ENCODE results near the gene ODC1.
A peak's percentile ranks its signal among the peaks of the same experiment; 100 is the strongest.

DNA sequence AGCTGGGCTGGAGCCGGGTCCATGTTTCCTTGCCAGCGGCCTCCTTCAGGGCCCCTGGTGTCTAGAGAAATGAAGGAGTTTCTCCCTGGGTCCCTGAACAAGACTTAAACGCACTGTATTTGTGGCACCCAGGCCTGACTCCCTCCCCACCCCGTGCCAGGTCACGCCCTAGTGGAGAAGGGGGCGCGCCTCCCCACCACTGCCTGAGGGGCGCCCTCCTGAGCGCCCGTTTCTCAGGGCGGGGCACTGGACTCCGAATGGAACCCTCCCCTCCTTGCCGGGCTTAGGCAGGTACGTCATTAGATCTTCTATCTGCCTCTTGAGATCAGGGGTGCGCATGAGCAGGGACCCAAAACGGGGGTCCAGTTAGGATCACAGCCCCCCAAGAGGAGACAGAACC is 16.3 kb downstream of the ODC1 start:
- TF ChIP-seq, protein P1, sequence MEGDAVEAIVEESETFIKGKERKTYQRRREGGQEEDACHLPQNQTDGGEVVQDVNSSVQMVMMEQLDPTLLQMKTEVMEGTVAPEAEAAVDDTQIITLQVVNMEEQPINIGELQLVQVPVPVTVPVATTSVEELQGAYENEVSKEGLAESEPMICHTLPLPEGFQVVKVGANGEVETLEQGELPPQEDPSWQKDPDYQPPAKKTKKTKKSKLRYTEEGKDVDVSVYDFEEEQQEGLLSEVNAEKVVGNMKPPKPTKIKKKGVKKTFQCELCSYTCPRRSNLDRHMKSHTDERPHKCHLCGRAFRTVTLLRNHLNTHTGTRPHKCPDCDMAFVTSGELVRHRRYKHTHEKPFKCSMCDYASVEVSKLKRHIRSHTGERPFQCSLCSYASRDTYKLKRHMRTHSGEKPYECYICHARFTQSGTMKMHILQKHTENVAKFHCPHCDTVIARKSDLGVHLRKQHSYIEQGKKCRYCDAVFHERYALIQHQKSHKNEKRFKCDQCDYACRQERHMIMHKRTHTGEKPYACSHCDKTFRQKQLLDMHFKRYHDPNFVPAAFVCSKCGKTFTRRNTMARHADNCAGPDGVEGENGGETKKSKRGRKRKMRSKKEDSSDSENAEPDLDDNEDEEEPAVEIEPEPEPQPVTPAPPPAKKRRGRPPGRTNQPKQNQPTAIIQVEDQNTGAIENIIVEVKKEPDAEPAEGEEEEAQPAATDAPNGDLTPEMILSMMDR (IDR thresholded peaks at IDR 0.05 in 2 of 3, conservative IDR thresholded peaks at IDR 0.05 in 1 of 3; ENCODE audit: borderline replicate concordance in 1 of 3, insufficient read depth in 1 of 3, low read depth in 2 of 3, low read length in 2 of 3) = peak in 1 of 3 experiments; percentile 8; a peak in 1 of 6 replicates
- TF ChIP-seq ZNF274 (IDR thresholded peaks at IDR 0.05; ENCODE audit: low read depth, low read length) (no peak), CEBPB (IDR thresholded peaks at IDR 0.05; ENCODE audit: low read depth) (no peak)
